HEK293 (cell line): ENCODE measurements around the gene UFSP2.

Source experiments
- ZNF10 ChIP-seq: fragments of 450-650 bp; formaldehyde crosslinking; IDR thresholded peaks from 2 replicates; pipeline ENCODE4 v1.5.1; 2017; ENCODE audit warnings: missing biosample characterization, missing genetic modification characterization
- ZNF274 ChIP-seq, 2 experiments: fragments of 200-500 bp in 1 of 2; fragments of 450-650 bp in 1 of 2; sonication (Bioruptor generic) in 1 of 2; formaldehyde crosslinking in 1 of 2; IDR thresholded peaks; 2 replicates each; pipeline versions ENCODE4 v1.5.1 to v1.6.1; 2014 to 2016; ENCODE audit warnings: borderline replicate concordance in 1 of 2, inconsistent platforms in 1 of 2, low read length in 1 of 2, missing biosample characterization in 1 of 2, missing genetic modification characterization in 1 of 2
- ZNF423 ChIP-seq: fragments of 450-650 bp; formaldehyde crosslinking; IDR thresholded peaks from 2 replicates; pipeline ENCODE4 v1.5.1; 2016; ENCODE audit warnings: missing biosample characterization, missing genetic modification characterization
- ZNF707 ChIP-seq: fragments of 450-650 bp; formaldehyde crosslinking; IDR thresholded peaks from 2 replicates; pipeline ENCODE4 v1.5.1; 2016; ENCODE audit warnings: missing biosample characterization, missing genetic modification characterization

- TF ChIP-seq ZNF707 (tag by site-specific recombination), result no peak
- no peak for TF ChIP-seq ZNF274 (IDR thresholded peaks at IDR 0.05; ENCODE audit: low read length)
- TF ChIP-seq ZNF274 (tag by site-specific recombination; IDR thresholded peaks at IDR 0.05; ENCODE audit: borderline replicate concordance), result no peak
- TF ChIP-seq ZNF423 (tag by site-specific recombination), result no peak
- no peak for TF ChIP-seq ZNF10 (tag by site-specific recombination)
Observed at GRCh38 chr4:185384061-185384460, 41.7 kb downstream of the UFSP2 start.
